Stimulated activated CD4-positive, alpha-beta T cell treated with anti-CD3 and anti-CD28 coated beads, Interleukin-1b, Interleukin-23, amount 100 ng/mL, for 24 hours (primary cell): ENCODE measurements around the gene ID3.
"Not testable (repeated sequence)": the region's sequence is repeated elsewhere in the genome, so short reads cannot be mapped to it uniquely, and the experiment has no call there.

Source experiments
- DNase-seq, 4 experiments: peaks; one replicate each; pipeline ENCODE4 v3.0.0-alpha.2; 2020; ENCODE audit warnings: low read depth in 4 of 4, low spot score in 1 of 4

Gene ID3

DNA sequence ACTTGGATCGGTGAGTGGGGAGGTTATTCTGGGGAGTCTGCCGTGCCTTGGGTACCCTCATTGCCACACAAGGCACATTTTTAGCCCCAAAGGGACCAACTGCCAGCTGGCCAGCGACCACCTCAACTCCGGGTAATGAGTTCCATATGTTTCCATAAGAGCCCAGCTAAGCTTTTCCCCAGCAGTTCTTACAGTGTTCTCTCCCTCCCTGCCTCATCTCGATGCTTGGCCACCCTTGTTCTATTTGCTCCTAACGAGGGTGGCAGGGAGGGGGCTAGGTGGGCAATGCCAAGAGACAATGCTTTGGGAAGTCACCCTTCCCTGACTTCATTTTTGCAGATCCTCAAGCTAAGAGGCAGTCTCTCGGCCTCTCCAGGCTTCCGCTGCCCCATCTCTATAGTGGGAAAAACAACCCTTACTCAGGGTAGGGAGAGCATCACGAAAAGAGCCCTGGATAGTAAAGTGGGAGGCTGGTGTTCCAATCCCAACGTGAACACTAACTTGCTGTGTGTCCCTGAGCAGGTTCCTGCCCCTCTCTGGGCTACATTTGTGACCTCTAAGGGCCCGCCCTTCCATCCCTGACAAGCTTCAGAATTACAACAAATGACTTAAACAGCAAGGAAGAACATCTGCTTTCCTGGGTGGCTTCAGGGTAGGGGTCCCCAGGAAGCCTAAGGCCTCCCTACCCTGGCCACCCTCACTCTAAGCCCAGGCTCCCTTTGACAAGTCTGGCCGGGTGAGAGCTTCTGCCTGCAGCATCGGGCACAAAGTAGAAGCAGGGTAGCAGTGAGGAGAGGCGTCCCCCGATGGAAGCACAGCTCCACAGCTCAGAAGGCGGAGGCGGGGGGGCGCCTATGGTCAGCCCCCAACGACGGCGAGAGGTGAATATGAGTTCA lies 5.8 kb downstream of the ID3 start:
- DNase-seq, result no peak

DNA sequence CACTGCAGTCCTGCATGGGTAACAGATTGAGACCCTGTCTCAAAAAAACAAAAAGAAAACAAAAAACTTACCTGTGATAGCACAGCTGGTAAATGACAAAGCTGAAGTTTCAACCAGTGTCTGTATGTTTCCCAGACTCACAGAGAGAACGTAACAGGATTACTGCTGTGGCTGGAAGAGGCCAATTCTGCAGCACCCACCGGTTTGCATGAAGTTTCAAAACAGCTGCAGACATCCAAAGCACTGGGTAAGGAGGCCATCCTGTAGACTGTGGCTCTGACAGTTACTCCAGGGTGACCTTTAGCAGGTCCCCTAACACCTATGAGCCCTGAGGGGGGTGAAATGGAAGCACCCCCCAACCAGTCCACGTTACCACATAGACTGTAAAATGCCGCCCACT lies 7.5 kb downstream of the ID3 start:
- DNase-seq, result no peak

DNA sequence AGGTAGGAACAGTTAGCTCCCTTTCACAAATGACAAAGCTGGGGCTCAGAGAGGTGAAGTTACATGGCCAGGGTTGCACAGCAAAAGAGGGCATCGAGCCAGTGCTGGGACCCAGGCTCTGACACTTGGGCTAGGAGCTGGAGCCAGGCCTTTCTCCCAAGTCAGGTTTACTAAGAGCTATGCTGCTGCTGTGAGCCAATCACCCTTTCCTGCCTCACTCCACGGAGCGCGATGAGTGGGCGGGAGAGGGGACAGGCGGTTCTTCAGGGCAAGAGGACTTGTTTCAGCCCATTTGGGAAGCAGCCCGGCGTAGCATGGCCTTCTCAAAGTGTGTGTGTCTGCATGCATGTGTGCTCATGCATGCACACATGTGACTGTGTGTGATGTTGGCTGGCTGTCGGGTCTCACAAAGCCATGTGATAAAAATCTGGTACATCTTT lies 10.6 kb downstream of the ID3 start:
- no peak for DNase-seq

GRCh38 chr1:23546897-23547584 lies 12.3 kb downstream of the ID3 start:
- no peak for DNase-seq

DNA sequence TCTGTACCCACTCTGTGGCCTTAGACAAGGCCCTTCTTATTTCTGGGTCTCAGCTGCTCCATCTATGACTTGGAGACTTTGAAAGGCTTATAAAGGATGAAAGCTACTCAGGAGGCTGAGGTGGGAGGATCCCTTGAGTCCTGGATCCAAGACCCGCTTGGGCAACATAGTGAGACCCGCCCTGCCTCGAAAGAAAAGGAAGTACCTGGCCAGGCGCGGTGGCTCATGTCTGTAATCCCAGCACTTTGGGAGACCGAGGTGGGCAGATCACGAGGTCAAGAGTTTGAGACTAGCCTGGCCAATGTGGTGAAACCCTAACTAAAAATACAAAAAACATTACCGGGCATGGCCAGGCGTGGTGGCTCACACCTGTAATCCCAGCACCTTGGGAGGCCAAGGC lies 13.4 kb downstream of the ID3 start:
- no peak for DNase-seq

GRCh38 chr1:23544444-23545389 lies 14.6 kb downstream of the ID3 start:
- peak in 3 of 4 experiments; percentile 49 to 57 (median 57) for DNase-seq

- DNase-seq, result no peak
These were observed 15.4 kb downstream of the ID3 start for GRCh38 chr1:23543707-23544443.

DNA sequence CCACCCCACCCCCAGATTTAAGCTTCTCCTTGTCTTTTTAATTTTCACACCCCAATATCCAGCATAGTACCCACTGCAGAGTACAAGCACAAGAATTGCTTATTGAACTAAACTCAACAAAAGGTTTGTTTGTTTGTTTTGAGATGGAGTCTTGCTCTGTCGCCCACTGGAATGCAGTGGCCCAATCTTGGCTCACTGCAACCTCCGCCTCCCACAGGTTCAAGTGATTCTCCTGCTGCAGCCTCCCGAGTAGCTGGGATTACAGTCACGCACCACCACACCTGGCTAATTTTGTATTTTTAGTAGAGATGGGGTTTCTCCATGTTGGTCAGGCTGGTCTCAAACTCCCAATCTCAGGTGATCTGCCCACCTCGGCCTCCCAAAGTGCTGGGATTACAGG lies 16.4 kb downstream of the ID3 start:
- DNase-seq, result not testable (repeated sequence)

DNA sequence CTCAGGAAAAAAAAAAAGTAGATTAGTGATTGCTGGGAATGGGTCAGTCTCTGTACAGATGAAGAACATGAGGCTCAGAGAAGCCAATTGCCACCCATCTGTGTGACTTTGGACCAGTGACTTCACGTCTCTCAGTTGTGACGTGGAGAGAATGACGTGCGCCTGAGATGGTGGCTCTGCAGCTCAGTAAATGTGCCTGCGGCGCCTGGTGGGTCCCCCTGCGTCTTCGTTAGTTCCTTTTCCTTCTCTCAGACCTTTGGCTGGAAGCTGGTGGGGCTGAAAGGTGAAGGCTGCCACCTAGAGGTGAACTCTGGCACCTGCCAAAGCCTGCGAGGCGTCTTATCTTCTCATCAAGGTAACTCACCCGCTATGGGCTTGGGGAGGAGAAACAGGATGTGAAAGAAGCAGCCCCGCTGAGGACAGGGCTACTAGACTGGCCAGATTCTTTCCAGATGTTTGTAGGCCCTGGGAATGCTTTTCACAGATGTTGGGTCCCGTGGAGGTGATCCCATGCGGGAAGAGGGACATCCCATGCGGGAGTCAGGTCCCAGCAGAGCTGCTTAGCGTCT lies 19.5 kb downstream of the ID3 start:
- peak; percentile 66 to 85 (median 78) for DNase-seq

- DNase-seq, result no peak
These were observed 21.9 kb downstream of the ID3 start for GRCh38 chr1:23537296-23537973.

DNA sequence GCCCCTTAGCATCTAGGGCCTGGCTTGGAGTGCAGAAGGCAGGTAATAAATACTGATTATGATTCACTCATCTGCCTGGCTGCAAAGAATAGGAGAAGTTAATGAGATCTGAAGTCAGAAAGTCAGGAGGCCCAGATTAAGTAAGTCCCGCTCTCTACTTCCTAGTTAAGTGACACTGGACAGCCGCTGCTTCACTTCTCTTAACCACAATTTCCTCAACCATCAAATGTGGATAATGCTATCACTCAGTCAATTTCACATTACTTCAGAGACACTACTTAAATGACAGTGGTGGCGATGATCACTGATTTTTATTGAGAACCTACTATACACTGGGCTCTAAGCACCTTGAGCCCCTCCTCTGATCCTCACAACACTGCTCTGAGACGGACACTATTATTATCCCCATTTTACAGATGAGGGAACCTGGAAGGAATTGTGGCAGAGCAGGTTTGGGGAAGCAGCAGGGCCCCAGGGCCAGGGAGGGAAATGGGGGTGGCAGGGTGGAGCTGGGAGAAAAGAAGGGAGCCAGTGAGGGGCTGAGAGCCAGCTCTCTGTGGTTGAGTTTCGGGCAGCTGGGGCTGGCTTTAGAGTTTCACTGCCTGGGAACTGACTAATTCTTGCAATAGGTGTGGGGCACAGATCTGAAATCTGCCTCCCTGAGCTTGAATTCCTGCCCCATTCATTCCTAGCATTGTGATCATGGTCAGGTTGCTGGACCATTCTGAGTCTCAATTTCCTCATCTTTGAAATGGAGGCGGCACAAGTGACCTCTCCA lies 25.9 kb downstream of the ID3 start:
- DNase-seq, result no peak

GRCh38 chr1:23531562-23532094 lies 27.7 kb downstream of the ID3 start:
- DNase-seq, result no peak

DNA sequence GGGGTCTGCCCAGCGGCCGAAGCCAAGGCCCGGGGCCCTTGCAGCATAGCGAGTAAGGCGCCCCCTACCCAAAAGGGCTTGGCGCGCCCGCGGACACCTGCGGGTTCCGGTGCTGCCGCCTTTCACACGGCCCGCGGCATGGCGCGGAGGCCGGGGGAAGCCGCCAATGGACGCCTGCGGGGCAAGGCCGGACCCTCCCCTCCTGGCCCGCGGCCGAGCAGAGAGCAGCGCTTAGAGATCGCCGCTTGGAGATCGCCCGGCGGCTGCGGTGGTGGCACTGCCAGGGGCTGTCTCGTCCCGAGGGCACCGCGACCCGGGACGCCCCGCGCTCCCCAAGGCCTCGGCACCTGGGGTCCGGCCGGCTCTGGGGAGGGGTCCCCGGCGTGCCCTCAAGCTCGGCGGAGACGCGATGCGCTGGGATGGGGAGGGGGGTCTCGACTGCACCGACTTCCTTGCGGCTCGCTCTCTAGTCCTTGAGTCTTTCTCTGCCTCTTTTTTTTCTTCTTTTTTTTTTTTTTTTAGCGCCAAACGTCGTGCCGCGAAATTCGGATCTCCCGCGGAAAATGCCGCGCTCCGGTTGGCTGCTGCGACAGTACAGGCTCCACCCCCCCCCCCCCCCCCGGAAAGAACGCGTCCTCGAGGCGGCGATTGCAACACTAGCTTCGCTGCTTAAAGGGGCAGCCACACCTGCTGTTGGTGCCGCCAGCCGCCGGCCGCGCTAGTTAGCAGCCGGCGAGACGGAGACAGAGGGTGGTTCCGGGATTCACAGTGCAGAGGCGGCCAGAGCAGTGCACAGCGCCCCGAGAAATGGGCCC lies 28.3 kb downstream of the ID3 start, which contains the start of gene E2F2:
E2F2 (minus strand) TSS at position 487 of the 815 bp plus-strand sequence; CDS start at position 47, 440 bp downstream.
- DNase-seq, result peak; percentile 44 to 71 (median 60)

GRCh38 chr1:23530087-23530746 lies 29.1 kb downstream of the ID3 start:
- no peak for DNase-seq

DNA sequence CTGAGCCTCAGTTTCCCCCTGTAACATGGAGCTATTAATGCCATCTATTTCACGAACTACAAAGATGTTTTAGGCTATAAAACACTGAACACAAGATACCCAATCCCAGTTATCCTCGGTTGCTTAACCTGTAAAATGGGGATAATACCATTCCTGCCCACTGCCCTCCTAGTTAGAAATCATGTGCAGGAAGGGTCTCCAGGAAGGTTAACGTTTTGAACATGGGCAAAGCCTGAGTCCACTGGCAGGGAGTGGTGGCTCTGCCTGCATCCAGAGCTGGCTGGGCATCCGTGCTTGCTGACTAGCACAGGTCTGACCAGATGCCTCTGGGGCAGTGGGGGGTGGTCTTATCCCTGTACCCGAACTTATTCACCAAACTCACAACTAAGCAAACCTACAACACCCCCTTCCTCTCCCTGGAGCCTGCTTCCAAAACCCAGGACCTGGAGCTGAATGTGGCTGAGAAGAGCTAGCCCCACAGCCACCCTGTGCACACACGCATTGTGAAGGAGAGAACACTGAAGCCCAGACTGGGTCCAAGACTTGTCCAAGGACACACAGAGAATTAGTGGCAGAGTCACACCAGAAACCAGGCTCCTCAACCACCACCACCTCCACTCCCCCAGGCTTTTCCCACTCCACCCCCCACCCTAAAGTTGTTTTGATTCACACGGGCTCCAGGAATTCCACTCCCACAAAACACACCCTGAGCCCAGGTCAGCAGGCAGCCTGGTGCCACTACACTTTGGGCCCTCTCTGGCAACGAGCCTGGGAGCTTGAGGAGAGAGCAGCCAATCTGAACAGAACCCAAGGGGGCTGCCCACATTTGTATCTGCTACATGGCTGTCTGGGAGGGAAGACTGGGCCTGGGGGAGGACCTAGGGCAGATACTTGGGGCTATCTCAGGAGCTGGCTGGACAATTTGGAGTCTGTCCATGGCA lies 29.9 kb downstream of the ID3 start:
- no peak for DNase-seq
